HCT116 (cell line): ENCODE measurements around the gene SETX.

Source experiments
- CBX3 ChIP-seq: IDR thresholded peaks from 2 replicates; pipeline ENCODE4 v1.6.1; 2012; ENCODE audit warnings: low read depth
- CEBPB ChIP-seq: IDR thresholded peaks from 2 replicates; pipeline ENCODE4 v1.6.1; 2012; ENCODE audit warnings: low read depth
- EZH2 ChIP-seq: fragments of 200-600 bp; sonication (generic); IDR thresholded peaks from 2 replicates; pipeline ENCODE4 v1.6.1; 2017; ENCODE audit warnings: antibody characterized with exemption, mixed run types
- EZH2phosphoT487 ChIP-seq: fragments of 200-600 bp; IDR thresholded peaks from 2 replicates; pipeline ENCODE4 v1.6.1; 2018; ENCODE audit warnings: antibody characterized with exemption, borderline replicate concordance
- POLR2A ChIP-seq: IDR thresholded peaks from 2 replicates; pipeline ENCODE4 v1.7.0; 2011; ENCODE audit warnings: borderline replicate concordance; ENCODE audit not compliant: insufficient read depth, insufficient read length; ENCODE audit errors: extremely low read depth
- POLR2AphosphoS5 ChIP-seq: IDR thresholded peaks from 2 replicates; pipeline ENCODE4 v1.6.1; 2011; ENCODE audit warnings: mild to moderate bottlenecking, low read depth, low read length, moderate library complexity
- RAD21 ChIP-seq: IDR thresholded peaks from 2 replicates; pipeline ENCODE4 v1.6.1; 2012; ENCODE audit warnings: low read depth, mild to moderate bottlenecking
- SIN3A ChIP-seq: IDR thresholded peaks from 2 replicates; pipeline ENCODE4 v1.6.1; 2012; ENCODE audit warnings: low read depth
- SP1 ChIP-seq: IDR thresholded peaks from 2 replicates; pipeline ENCODE4 v1.6.1; 2012; ENCODE audit warnings: low read depth
- TCF7L2 ChIP-seq: IDR thresholded peaks from 2 replicates; pipeline ENCODE4 v1.7.0; 2011; ENCODE audit warnings: borderline replicate concordance, inconsistent platforms; ENCODE audit not compliant: insufficient read depth, insufficient read length; ENCODE audit errors: extremely low read depth
- ZNF274 ChIP-seq: fragments of 200-500 bp; sonication (Bioruptor generic); IDR thresholded peaks from 2 replicates; pipeline ENCODE4 v1.6.1; 2014; ENCODE audit warnings: mild to moderate bottlenecking, low read depth, low read length, inconsistent platforms
- TF ChIP-seq, protein P1 (sequence below), 3 experiments: fragments of 200-600 bp in 1 of 3; sonication (generic) in 1 of 3; IDR thresholded peaks in 2 of 3; conservative IDR thresholded peaks in 1 of 3; 2 replicates each; pipeline ENCODE4 v1.5.1; 2012 to 2017; ENCODE audit warnings: low read depth in 2 of 3, low read length in 2 of 3, antibody characterized with exemption in 1 of 3, borderline replicate concordance in 1 of 3, control low read depth in 1 of 3, mild to moderate bottlenecking in 1 of 3, mixed read lengths in 1 of 3, mixed run types in 1 of 3, moderate library complexity in 1 of 3; ENCODE audit not compliant: insufficient read depth in 1 of 3
- TF ChIP-seq, protein P2 (sequence below): IDR thresholded peaks from 2 replicates; pipeline ENCODE4 v1.6.1; 2012
- TF ChIP-seq, protein P3 (sequence below): IDR thresholded peaks from 2 replicates; pipeline ENCODE4 v1.6.1; 2012

DNA sequence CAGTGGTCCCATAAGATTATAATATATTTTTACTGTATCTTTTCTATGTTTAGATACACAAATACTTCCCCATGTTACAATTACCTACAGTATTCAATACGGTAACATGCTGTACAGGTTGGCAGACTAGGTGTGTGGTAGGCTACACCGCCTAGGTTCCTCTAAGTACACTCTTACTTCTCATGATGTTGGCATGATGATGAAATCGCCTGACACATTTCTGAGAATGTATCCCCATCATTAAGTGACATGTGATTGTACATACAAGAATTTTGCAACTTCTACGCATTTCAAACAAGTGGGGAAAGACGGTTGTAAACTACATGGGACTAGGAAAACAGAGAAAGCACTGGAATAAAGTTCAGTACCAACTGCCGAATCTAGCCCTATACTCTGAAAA is 53.3 kb downstream of the SETX start:
- TF ChIP-seq POLR2A = no peak
- TF ChIP-seq, protein P1, sequence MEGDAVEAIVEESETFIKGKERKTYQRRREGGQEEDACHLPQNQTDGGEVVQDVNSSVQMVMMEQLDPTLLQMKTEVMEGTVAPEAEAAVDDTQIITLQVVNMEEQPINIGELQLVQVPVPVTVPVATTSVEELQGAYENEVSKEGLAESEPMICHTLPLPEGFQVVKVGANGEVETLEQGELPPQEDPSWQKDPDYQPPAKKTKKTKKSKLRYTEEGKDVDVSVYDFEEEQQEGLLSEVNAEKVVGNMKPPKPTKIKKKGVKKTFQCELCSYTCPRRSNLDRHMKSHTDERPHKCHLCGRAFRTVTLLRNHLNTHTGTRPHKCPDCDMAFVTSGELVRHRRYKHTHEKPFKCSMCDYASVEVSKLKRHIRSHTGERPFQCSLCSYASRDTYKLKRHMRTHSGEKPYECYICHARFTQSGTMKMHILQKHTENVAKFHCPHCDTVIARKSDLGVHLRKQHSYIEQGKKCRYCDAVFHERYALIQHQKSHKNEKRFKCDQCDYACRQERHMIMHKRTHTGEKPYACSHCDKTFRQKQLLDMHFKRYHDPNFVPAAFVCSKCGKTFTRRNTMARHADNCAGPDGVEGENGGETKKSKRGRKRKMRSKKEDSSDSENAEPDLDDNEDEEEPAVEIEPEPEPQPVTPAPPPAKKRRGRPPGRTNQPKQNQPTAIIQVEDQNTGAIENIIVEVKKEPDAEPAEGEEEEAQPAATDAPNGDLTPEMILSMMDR (IDR thresholded peaks at IDR 0.05 in 2 of 3, conservative IDR thresholded peaks at IDR 0.05 in 1 of 3; ENCODE audit: borderline replicate concordance in 1 of 3, insufficient read depth in 1 of 3, low read depth in 2 of 3, low read length in 2 of 3) = no peak
- TF ChIP-seq, protein P2, sequence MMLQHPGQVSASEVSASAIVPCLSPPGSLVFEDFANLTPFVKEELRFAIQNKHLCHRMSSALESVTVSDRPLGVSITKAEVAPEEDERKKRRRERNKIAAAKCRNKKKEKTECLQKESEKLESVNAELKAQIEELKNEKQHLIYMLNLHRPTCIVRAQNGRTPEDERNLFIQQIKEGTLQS = no peak
- no peak for TF ChIP-seq SP1
- no peak for TF ChIP-seq RAD21
- TF ChIP-seq SIN3A = no peak
- TF ChIP-seq EZH2 = no peak
- no peak for TF ChIP-seq EZH2phosphoT487
- no peak for TF ChIP-seq POLR2AphosphoS5
- no peak for TF ChIP-seq CEBPB
- TF ChIP-seq, protein P3, sequence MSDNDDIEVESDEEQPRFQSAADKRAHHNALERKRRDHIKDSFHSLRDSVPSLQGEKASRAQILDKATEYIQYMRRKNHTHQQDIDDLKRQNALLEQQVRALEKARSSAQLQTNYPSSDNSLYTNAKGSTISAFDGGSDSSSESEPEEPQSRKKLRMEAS = no peak
- TF ChIP-seq CBX3 = no peak
- no peak for TF ChIP-seq TCF7L2
- no peak for TF ChIP-seq ZNF274
